ENCODE results near the gene TGFBR2.

DNA sequence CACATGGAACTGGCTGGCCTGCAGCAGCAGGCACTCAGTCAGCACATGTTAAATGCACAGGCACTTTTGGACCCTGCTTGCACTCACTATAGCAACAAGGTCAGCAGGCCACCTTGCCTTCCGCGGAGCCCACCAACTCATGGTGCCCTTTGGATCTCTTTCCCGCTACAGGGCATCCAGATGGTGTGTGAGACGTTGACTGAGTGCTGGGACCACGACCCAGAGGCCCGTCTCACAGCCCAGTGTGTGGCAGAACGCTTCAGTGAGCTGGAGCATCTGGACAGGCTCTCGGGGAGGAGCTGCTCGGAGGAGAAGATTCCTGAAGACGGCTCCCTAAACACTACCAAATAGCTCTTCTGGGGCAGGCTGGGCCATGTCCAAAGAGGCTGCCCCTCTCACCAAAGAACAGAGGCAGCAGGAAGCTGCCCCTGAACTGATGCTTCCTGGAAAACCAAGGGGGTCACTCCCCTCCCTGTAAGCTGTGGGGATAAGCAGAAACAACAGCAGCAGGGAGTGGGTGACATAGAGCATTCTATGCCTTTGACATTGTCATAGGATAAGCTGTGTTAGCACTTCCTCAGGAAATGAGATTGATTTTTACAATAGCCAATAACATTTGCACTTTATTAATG is 85.0 kb downstream of the TGFBR2 start:
- TF ChIP-seq POLR2A (IDR thresholded peaks at IDR 0.05): no peak
- TF ChIP-seq, protein P1, sequence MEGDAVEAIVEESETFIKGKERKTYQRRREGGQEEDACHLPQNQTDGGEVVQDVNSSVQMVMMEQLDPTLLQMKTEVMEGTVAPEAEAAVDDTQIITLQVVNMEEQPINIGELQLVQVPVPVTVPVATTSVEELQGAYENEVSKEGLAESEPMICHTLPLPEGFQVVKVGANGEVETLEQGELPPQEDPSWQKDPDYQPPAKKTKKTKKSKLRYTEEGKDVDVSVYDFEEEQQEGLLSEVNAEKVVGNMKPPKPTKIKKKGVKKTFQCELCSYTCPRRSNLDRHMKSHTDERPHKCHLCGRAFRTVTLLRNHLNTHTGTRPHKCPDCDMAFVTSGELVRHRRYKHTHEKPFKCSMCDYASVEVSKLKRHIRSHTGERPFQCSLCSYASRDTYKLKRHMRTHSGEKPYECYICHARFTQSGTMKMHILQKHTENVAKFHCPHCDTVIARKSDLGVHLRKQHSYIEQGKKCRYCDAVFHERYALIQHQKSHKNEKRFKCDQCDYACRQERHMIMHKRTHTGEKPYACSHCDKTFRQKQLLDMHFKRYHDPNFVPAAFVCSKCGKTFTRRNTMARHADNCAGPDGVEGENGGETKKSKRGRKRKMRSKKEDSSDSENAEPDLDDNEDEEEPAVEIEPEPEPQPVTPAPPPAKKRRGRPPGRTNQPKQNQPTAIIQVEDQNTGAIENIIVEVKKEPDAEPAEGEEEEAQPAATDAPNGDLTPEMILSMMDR (IDR thresholded peaks at IDR 0.05): no peak
